PFSK-1 (cell line): ENCODE measurements around the gene RSU1.

Experiments
- FOXP2 ChIP-seq: optimal IDR thresholded peaks from 2 replicates; pipeline ENCODE3; 2011; ENCODE audit warnings: borderline replicate concordance, control low read depth, inconsistent platforms; ENCODE audit not compliant: insufficient read depth; ENCODE audit errors: extremely low read length, extremely low read depth
- POLR2AphosphoS5 ChIP-seq: IDR thresholded peaks from 2 replicates; pipeline ENCODE4 v1.6.1; 2012; ENCODE audit warnings: low read depth, mild to moderate bottlenecking, control low read depth, low read length, moderate library complexity
- REST ChIP-seq, 2 experiments: IDR thresholded peaks; 2 replicates each; pipeline versions ENCODE4 v1.6.1 to v1.8.0; 2011 to 2012; ENCODE audit warnings: low read depth in 2 of 2, low read length in 2 of 2, control low read depth in 1 of 2, inconsistent platforms in 1 of 2, mild to moderate bottlenecking in 1 of 2, moderate library complexity in 1 of 2; ENCODE audit not compliant: insufficient read depth in 1 of 2
- SIN3A ChIP-seq: IDR thresholded peaks from 2 replicates; pipeline ENCODE4 v1.6.1; 2012; ENCODE audit warnings: mild to moderate bottlenecking, low read length, moderate library complexity, borderline replicate concordance; ENCODE audit not compliant: insufficient read depth
- TAF1 ChIP-seq: IDR thresholded peaks from 2 replicates; pipeline ENCODE4 v1.6.1; 2012; ENCODE audit warnings: low read length, control low read depth, borderline replicate concordance; ENCODE audit not compliant: insufficient read depth

DNA sequence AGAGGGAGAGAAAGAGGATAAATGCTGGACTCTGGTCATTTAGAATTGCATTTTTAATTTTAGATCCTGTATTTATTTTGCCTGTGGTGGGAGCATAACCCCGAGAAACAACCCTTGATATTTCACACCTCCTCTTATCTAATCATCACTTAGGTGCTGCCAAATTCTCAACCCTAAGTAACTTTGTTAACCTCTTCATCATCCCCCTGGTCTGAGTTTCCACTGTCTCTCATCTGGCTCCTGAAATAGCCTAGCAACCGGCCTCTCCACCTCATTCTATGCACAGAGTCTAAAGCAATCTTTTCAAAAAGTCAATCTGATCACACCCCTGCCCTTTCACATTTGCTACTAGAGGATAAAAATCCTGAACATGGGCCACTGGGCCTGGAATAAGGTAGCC is 177.1 kb downstream of the RSU1 start:
- TF ChIP-seq POLR2AphosphoS5 (no peak), REST (IDR thresholded peaks at IDR 0.05; ENCODE audit: insufficient read depth in 1 of 2, low read depth in 2 of 2, low read length in 2 of 2) (no peak), TAF1 (no peak), FOXP2 (no peak), SIN3A (no peak)
